Ectodermal cell (in vitro differentiated cells): ENCODE measurements around the gene SNED1.

Experiments
- H3K27ac ChIP-seq: 2 replicates; pipeline ENCODE4 v1.7.0; 2013; ENCODE audit warnings: mild to moderate bottlenecking, low read depth, low read length; ENCODE audit not compliant: insufficient read depth, poor library complexity, severe bottlenecking
- H3K27me3 ChIP-seq: 2 replicates; pipeline ENCODE4 v1.7.0; 2013; ENCODE audit warnings: mild to moderate bottlenecking, low read length; ENCODE audit not compliant: insufficient read depth, control insufficient read depth, poor library complexity, severe bottlenecking
- H3K36me3 ChIP-seq: one replicate; pipeline ENCODE4 v1.7.0; 2013; ENCODE audit warnings: low read length; ENCODE audit not compliant: control insufficient read depth, insufficient read depth
- H3K4me1 ChIP-seq: one replicate; pipeline ENCODE4 v1.7.0; 2013; ENCODE audit warnings: low read length; ENCODE audit not compliant: control insufficient read depth, insufficient read depth
- H3K4me3 ChIP-seq: 2 replicates; pipeline ENCODE4 v1.7.0; 2013; ENCODE audit warnings: low read depth, low read length, control low read depth; ENCODE audit not compliant: insufficient read depth
- H3K9me3 ChIP-seq: 2 replicates; pipeline ENCODE4 v1.7.0; 2013; ENCODE audit warnings: mild to moderate bottlenecking, low read length, moderate library complexity; ENCODE audit not compliant: control insufficient read depth
- WGBS, 2 experiments: methylation state at CpG; one replicate each; pipeline ENCODE4 v1.1.7; 2013; ENCODE audit warnings: missing lambda C conversion rate in 2 of 2; 5-methylcytosine and 5-hydroxymethylcytosine counted together

Gene SNED1

DNA sequence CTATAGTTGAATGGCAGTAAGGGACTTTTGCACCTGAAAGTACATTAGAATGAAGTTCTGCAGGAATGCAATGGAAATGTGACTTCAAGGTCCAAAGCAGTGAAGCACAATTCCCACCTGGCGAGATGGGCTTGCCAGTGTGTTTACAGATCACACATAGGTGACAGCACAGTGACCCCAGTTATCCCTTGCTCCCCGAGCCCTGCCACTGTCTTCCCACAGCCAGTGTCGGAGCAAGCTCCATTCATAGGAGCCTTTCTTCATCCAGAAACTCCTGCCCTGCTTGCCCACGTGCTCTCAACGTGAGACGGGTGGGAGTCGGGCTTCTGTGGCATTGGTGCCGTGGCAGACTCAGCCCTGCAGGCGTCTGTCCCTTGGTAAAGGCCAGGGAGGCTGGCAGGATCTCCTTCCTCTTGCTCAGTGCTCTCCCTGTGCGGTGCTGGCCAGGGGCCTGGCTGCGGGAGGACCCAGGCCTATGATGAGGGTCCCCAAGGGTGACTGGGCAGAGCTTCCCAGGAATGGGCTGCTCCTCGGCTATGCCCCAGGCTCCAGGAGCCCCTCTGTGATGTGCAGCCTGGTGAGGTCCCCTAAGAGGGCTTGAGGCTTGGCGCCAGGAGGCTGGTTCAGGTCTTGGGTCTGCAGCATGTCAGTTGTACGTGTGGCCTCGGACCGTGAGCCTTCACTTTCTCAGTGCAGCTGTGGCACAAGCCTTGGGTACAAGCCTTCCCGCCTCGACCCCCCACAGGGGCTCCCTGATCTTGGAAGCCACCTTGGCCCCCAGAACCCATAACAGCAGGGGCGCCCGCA lies 40.2 kb downstream of the SNED1 start:
- WGBS, 2 experiments = 90% methylated on average over 20 of the region's 20 CpGs
- peaks cover 34% of the 10 kb centered on the region for H3K27me3 ChIP-seq
- no peak overlapping the region for H3K27ac ChIP-seq
- H3K4me3 ChIP-seq = no peak overlapping the region
- no peaks in the 10 kb centered on the region for H3K36me3 ChIP-seq
- peaks cover 15% of the 10 kb centered on the region for H3K4me1 ChIP-seq
- H3K9me3 ChIP-seq = no peaks in the 10 kb centered on the region

DNA sequence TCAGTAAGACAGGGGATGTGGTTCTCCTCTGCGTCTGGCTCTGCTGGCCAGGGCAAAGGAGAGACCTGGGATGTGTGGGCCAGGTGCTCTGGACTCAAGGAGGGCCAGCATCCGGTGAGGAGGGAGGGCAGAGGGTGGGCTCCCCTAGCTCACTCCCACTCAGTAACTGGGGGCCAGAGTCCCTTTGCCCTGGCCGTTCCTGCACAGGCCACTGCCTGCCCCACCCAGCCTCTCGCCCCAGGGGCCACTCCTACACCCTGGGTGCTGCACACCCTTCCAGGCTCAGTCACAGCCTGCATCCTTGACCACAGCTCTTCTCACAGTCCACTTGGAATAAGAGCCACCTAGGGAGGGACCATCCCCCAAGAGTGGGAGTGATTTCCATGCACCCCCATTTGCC lies 41.0 kb downstream of the SNED1 start:
- 92 to 93% methylated on average over 4 of the region's 4 CpGs for WGBS, 2 experiments
- Histone ChIP-seq H3K27ac (no peak overlapping the region), H3K4me3 (no peak overlapping the region), H3K36me3 (no peaks in the 10 kb centered on the region), H3K27me3 (peaks cover 34% of the 10 kb centered on the region), H3K4me1 (peaks cover 15% of the 10 kb centered on the region), H3K9me3 (no peaks in the 10 kb centered on the region)

DNA sequence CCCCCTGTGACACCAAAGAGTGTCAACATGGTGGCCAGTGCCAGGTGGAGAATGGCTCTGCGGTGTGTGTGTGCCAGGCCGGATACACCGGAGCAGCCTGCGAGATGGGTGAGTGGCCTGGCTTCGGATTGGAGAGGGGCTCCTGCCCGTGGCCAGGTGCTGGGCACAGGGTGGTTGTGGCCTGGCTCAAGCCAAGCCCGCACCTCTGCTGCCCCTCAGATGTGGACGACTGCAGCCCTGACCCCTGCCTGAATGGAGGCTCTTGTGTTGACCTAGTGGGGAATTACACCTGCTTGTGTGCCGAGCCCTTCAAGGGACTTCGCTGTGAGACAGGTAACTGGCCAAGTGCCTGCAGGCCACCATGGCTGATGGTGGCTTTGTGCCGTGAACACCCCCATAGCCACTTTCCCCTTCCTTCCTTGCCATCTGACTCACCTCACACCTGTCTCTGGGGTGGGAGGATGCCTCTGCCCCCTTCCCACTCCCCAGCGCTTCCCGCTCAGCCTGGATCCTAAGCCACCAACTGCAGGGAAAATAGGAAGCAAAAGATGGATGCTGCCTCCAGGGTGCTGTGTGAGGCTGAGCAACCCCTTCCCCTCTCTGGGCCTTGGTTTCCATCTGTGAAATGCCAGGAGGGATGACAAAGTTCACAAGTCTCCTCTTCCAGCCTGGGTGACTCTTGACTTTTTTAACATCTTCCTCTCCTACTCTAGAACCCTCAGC lies 41.8 kb downstream of the SNED1 start:
- H3K4me3 ChIP-seq = no peak overlapping the region
- no peak overlapping the region for H3K27ac ChIP-seq
- WGBS, 2 experiments = 93 to 94% methylated on average over 13 of the region's 13 CpGs
- H3K36me3 ChIP-seq = no peaks in the 10 kb centered on the region
- peaks cover 28% of the 10 kb centered on the region for H3K27me3 ChIP-seq
- H3K4me1 ChIP-seq = peaks cover 15% of the 10 kb centered on the region
- H3K9me3 ChIP-seq = no peaks in the 10 kb centered on the region

- peaks cover 10% of the 10 kb centered on the region for H3K4me1 ChIP-seq
- WGBS, 2 experiments = 82 to 89% methylated on average over 5 of the region's 5 CpGs
- H3K36me3 ChIP-seq = no peaks in the 10 kb centered on the region
- H3K4me3 ChIP-seq = no peak overlapping the region
- H3K27me3 ChIP-seq = peaks cover 18% of the 10 kb centered on the region
- no peak overlapping the region for H3K27ac ChIP-seq
- H3K9me3 ChIP-seq = no peaks in the 10 kb centered on the region
Observed at GRCh38 chr2:241041589-241042158, 43.3 kb downstream of the SNED1 start.

DNA sequence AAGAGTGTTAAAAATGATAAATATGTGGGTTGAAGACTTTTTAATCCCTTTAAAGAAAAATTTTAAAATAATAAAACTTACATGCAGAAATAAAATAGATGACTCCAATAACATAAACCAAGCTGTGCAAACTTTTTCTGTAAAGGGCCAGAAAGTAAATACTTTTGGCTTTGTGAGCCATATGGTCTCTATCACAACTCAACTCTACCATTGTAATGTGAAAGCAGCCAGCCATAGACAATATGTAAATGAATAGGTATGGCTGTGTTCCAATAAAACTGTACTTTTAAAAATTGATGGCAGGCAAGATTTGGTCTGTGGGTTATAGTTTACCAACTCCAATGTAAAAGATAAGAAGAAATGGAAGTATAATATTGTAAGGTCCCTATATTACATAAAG lies 45.2 kb downstream of the SNED1 start:
- Histone ChIP-seq H3K36me3 (no peaks in the 10 kb centered on the region), H3K9me3 (no peaks in the 10 kb centered on the region), H3K4me3 (no peak overlapping the region), H3K27me3 (peaks cover 3% of the 10 kb centered on the region), H3K27ac (no peak overlapping the region), H3K4me1 (peaks cover 4% of the 10 kb centered on the region)

- WGBS, 2 experiments = 82 to 84% methylated on average over 5 to 6 of the region's 6 CpGs
- H3K4me1 ChIP-seq = no peaks in the 10 kb centered on the region
- H3K9me3 ChIP-seq = no peaks in the 10 kb centered on the region
- no peak overlapping the region for H3K27ac ChIP-seq
- H3K4me3 ChIP-seq = no peak overlapping the region
- no peaks in the 10 kb centered on the region for H3K36me3 ChIP-seq
- peaks cover 10% of the 10 kb centered on the region for H3K27me3 ChIP-seq
Observed at GRCh38 chr2:241047253-241048010, 49.0 kb downstream of the SNED1 start.

DNA sequence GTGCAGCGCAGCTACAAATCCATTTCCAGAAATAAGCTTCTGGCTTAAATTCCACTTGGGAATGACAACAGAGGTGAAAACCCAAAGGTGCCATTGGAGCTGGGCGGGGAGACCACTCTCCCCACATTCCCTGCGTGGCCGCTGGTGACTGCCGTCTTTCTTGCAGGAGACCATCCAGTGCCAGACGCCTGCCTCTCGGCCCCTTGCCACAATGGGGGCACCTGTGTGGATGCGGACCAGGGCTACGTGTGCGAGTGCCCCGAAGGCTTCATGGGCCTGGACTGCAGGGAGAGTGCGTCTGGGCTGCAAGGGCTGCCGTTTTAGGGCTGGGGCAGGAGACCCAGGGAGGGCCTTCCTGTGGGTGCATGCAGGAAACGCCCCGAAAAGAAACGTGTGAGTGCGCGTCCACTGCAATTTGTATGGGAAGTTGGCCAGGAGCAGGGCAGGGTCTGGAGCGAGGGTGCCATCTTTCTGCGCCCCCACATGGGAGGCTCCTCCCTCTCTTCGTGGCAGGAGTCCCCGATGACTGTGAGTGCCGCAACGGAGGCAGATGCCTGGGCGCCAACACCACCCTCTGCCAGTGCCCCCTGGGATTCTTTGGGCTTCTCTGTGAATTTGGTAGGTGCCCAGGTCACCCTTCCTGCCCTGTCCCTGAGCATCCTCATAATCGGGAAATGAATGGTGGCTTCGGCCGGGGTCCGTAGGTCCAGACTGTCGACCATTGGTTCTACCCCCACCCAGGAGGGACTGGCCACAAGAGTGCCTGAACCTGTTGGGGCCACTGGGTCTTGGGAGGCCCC lies 49.9 kb downstream of the SNED1 start:
- Histone ChIP-seq H3K27ac (no peak overlapping the region), H3K27me3 (peaks cover 10% of the 10 kb centered on the region), H3K4me1 (no peaks in the 10 kb centered on the region), H3K9me3 (no peaks in the 10 kb centered on the region), H3K36me3 (no peaks in the 10 kb centered on the region), H3K4me3 (no peak overlapping the region)
- WGBS, 2 experiments = 91 to 92% methylated on average over 30 of the region's 30 CpGs

DNA sequence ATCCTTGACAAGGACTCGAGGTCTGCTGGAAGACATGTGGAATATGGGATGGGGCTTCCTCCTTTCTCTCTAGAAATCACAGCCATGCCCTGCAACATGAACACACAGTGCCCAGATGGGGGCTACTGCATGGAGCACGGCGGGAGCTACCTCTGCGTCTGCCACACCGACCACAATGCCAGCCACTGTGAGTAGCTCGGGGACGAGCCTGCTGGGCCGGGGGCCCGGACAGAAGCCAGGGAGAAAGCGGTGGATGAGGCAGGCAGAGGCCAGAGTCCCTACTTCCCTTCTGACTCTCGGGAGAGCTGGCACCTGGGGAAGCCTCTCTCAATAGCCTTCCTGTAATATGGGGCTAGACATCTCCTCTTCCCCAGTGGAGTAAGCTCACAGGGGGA lies 50.5 kb downstream of the SNED1 start:
- Histone ChIP-seq H3K9me3 (no peaks in the 10 kb centered on the region), H3K27me3 (peaks cover 10% of the 10 kb centered on the region), H3K4me3 (no peak overlapping the region), H3K4me1 (no peaks in the 10 kb centered on the region), H3K36me3 (no peaks in the 10 kb centered on the region), H3K27ac (no peak overlapping the region)
- WGBS, 2 experiments = 88 to 92% methylated on average over 11 of the region's 11 CpGs

- 37% methylated on average over 38 of the region's 38 CpGs for WGBS, 2 experiments
- H3K4me1 ChIP-seq = no peaks in the 10 kb centered on the region
- peaks cover 10% of the 10 kb centered on the region for H3K27me3 ChIP-seq
- H3K36me3 ChIP-seq = no peaks in the 10 kb centered on the region
- H3K4me3 ChIP-seq = no peak overlapping the region
- no peak overlapping the region for H3K27ac ChIP-seq
- no peaks in the 10 kb centered on the region for H3K9me3 ChIP-seq
Observed at GRCh38 chr2:241049739-241050623, 51.6 kb downstream of the SNED1 start.
